Motor neuron (in vitro differentiated cells): Measurements from ENCODE around the gene CFAP251. TPM values are rescaled to one million over a fixed set of nuclear protein-coding genes. Genes with fewer than 3 reads are reported as not detected.

Experiments used
- total RNA-seq, 8 experiments: library from RNA; unstranded; fragments of 300-600 nt; gene quantifications; 2 replicates each; pipeline versions ENCODE4 v1.2.3 to v1.2.4, GENCODE V29; 2022

The CFAP251 gene
- total RNA-seq, 8 experiments from 2014 or later: 1.7 to 5.3 (median 2.7) TPM

Other genes starting within 250 kb of the CFAP251 start
- 1 to 10 TPM in 1 of 8 experiments, under 1 TPM in 7; 0.25 to 1.9 (median 0.70) TPM for gene MORN3, start 248.9 kb upstream of the CFAP251 start, total RNA-seq
- 10 to 100 TPM in 3 of 8 experiments, 1 to 10 TPM in 5; 4.9 to 13.4 (median 7.7) TPM for gene TMEM120B, start 205.8 kb upstream of the CFAP251 start, total RNA-seq
- 10 to 100 TPM in 3 of 8 experiments, 1 to 10 TPM in 5; 2.8 to 13.7 (median 6.8) TPM for gene RHOF, start 124.9 kb upstream of the CFAP251 start, total RNA-seq
- gene SETD1B, start 114.6 kb upstream of the CFAP251 start, total RNA-seq: 10 to 100 TPM in 2 of 8 experiments, 1 to 10 TPM in 6; 3.1 to 16.2 (median 5.0) TPM
- under 1 TPM in 3 of 8 experiments, not detected in 5; 0.19 to 0.46 (median 0.21) TPM for gene HPD, start 59.7 kb upstream of the CFAP251 start, total RNA-seq
- 100 to 1,000 TPM in 1 of 8 experiments, 10 to 100 TPM in 7; 25.3 to 135 (median 54.6) TPM for gene PSMD9, start 29.8 kb upstream of the CFAP251 start, total RNA-seq
- gene BCL7A, start 103.3 kb downstream of the CFAP251 start, total RNA-seq: 10 to 100 TPM in 5 of 8 experiments, 1 to 10 TPM in 3; 1.2 to 68.2 (median 28.2) TPM
- 10 to 100 TPM in 6 of 8 experiments, 1 to 10 TPM in 2; 7.5 to 27.5 (median 15.2) TPM for gene MLXIP, start 160.2 kb downstream of the CFAP251 start, total RNA-seq